ENCODE measurements around the gene FGD1. TPM values are rescaled to one million over a fixed set of nuclear protein-coding genes. Genes with fewer than 3 reads are reported as not detected.

Gene FGD1
- total RNA-seq, 1 experiment from 2014 or later, result 13.9 TPM

DNA sequence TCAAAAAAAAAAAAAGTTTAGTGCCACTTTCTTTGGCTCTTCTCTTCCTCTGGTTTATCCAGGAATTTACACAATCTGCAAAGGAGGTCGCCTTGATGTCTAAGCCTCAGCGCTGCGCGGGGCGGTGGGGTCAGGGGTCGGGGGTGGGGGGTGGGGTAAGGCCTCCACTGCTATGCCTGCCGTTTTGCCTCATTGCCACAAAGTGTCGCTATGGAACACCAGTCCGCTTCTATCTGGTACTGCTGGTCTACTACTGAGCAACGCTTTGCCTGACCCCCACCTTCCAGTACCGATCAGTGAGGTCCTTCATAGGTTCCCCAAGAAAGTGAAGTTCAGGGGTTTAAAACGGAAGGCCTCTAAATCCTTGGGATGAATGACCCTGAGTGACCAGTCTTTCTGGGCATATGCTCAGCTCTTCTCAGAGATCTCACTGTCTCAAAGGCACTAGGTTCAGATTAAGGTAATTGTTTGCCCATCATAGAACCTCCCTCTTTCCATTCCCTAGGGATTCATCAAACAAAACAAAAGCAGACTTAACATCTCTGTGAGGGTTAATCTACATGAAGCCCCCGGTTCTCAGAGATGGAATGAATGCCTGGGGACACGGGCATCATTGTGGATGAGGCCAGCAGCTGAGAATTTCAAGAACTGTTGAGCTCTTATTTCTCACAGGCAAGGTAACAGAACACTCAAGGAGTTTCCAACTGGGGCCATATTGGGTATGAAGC, 72.7 kb downstream of the FGD1 start:
- Mint-ChIP-seq H3K9me3 (ENCODE audit: unreplicated experiment) (no peaks in the 10 kb centered on the region), H3K4me1 (ENCODE audit: insufficient read depth, unreplicated experiment) (no peaks in the 10 kb centered on the region), H3K27ac (ENCODE audit: low read depth, unreplicated experiment) (no peak overlapping the region), H3K27me3 (ENCODE audit: insufficient read depth, unreplicated experiment) (peaks cover 40% of the 10 kb centered on the region), H3K4me3 (ENCODE audit: unreplicated experiment) (no peak overlapping the region), H3K36me3 (ENCODE audit: insufficient read depth, unreplicated experiment) (no peaks in the 10 kb centered on the region)
- DNase-seq (ENCODE audit: unreplicated experiment), result no peak
- ChIA-PET CTCF (interaction anchor here (0.7 kb wide), 1 partner anchor 634 kb away, joined by 3 read pairs; no protein-coding TSS in a partner anchor), POLR2A (no interaction called here)
- no TSS peak for BruUV-seq (replicated peaks)
- intact Hi-C loops (cut with micrococcal nuclease), result no loop called here
- TF ChIP-seq, protein P1, sequence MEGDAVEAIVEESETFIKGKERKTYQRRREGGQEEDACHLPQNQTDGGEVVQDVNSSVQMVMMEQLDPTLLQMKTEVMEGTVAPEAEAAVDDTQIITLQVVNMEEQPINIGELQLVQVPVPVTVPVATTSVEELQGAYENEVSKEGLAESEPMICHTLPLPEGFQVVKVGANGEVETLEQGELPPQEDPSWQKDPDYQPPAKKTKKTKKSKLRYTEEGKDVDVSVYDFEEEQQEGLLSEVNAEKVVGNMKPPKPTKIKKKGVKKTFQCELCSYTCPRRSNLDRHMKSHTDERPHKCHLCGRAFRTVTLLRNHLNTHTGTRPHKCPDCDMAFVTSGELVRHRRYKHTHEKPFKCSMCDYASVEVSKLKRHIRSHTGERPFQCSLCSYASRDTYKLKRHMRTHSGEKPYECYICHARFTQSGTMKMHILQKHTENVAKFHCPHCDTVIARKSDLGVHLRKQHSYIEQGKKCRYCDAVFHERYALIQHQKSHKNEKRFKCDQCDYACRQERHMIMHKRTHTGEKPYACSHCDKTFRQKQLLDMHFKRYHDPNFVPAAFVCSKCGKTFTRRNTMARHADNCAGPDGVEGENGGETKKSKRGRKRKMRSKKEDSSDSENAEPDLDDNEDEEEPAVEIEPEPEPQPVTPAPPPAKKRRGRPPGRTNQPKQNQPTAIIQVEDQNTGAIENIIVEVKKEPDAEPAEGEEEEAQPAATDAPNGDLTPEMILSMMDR (IDR thresholded peaks at IDR 0.05; ENCODE audit: unreplicated experiment), result no peak

DNA sequence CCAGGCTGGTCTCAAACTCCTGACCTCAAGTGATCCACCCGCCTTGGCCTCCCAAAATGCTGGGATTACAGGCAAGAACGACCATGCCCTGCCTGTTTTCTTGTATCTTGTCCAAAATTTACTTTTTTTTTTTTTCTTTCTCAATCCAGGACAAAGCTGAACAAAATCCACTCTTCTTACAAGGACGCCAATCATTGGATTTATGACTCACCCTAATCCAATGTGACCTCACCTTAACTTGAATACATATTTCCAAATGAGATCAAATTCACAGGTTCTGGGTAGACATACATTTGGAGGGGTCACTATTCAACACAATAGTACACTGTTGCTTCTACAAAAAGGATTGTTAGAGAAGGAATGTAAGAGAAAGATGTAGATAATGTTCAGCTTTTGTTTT, 73.9 kb downstream of the FGD1 start:
- Mint-ChIP-seq H3K9me3 (ENCODE audit: unreplicated experiment) (no peaks in the 10 kb centered on the region), H3K4me1 (ENCODE audit: insufficient read depth, unreplicated experiment) (no peaks in the 10 kb centered on the region), H3K4me3 (ENCODE audit: unreplicated experiment) (no peak overlapping the region), H3K36me3 (ENCODE audit: insufficient read depth, unreplicated experiment) (no peaks in the 10 kb centered on the region), H3K27ac (ENCODE audit: low read depth, unreplicated experiment) (no peak overlapping the region), H3K27me3 (ENCODE audit: insufficient read depth, unreplicated experiment) (peaks cover 40% of the 10 kb centered on the region)
- ChIA-PET CTCF (interaction anchor here (0.6 kb wide), 2 partner anchors 13 to 119 kb away, joined by 3 to 4 read pairs; no protein-coding TSS in a partner anchor), POLR2A (no interaction called here)
- intact Hi-C loops (cut with micrococcal nuclease), result no loop called here
- no peak for DNase-seq (ENCODE audit: unreplicated experiment)
- no TSS peak for BruUV-seq (replicated peaks)
- TF ChIP-seq, protein P1 (IDR thresholded peaks at IDR 0.05; ENCODE audit: unreplicated experiment), result no peak

DNA sequence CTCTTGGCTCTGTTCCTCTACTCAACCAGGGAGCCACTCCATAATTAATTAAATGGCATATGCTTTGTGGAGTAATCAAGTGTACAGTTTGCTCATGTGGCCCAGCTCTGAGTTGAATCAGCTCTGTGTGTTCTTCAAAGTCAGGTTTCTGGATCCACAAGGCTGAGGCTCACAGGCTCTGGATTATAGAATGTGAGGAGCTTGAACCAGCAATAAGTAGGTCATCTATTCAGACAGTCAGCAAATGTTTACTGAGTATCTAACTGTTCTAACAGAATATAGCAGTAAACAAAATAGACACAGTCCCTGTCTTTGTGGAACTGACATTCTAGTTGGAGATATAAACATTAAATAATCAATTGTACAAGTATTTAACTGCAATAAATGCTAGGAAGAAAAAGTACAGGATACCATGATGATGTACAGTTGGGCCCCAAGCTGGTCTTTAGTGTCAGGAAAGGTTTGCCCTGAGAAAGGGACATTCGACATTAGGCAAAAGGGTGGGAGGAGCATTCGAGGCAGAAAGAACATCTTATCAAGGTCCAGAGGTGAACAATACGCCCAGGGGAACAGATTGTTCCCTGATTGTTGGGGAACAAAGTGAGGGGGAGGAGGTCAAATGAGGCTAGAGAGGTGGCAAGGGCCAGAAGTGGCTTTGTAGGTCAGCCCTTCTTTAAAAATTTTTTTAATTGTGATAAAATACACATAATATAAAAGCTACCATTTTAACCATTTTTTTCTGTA, 76.3 kb downstream of the FGD1 start:
- POLR2A ChIA-PET, result interaction anchor here (0.8 kb wide), 1 partner anchor 29 kb away, joined by 3 read pairs; no protein-coding TSS in a partner anchor
- TF ChIP-seq, protein P1 (IDR thresholded peaks at IDR 0.05; ENCODE audit: unreplicated experiment), result no peak
- Mint-ChIP-seq H3K36me3 (ENCODE audit: insufficient read depth, unreplicated experiment) (no peaks in the 10 kb centered on the region), H3K4me3 (ENCODE audit: unreplicated experiment) (no peak overlapping the region), H3K9me3 (ENCODE audit: unreplicated experiment) (no peaks in the 10 kb centered on the region), H3K4me1 (ENCODE audit: insufficient read depth, unreplicated experiment) (no peaks in the 10 kb centered on the region), H3K27me3 (ENCODE audit: insufficient read depth, unreplicated experiment) (peaks cover 57% of the 10 kb centered on the region), H3K27ac (ENCODE audit: low read depth, unreplicated experiment) (no peak overlapping the region)
- DNase-seq (ENCODE audit: unreplicated experiment), result no peak
- intact Hi-C loops (cut with micrococcal nuclease), result no loop called here
- no TSS peak for BruUV-seq (replicated peaks)
- CTCF ChIA-PET, result no interaction called here

DNA sequence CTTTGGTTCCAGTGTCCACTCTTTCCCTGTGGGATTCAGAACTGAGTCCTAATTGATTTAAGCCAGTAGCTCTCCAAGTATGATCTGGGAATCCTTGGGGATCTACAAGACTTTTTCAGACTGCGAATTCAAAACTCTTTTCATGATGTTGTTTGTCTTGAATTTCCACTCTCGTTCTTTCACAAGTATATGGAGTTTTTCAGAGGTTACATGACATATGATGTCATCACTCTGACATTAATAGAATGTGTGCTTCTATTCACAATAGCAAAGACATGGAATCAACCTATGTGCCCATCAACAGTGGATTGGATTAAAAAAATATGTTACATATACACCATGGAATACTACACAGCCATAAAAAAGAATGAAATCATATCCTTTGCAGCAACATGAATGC, 79.1 kb downstream of the FGD1 start:
- DNase-seq (ENCODE audit: unreplicated experiment), result no peak
- TF ChIP-seq, protein P1 (IDR thresholded peaks at IDR 0.05; ENCODE audit: unreplicated experiment), result no peak
- Mint-ChIP-seq H3K27ac (ENCODE audit: low read depth, unreplicated experiment) (no peak overlapping the region), H3K4me3 (ENCODE audit: unreplicated experiment) (no peak overlapping the region), H3K9me3 (ENCODE audit: unreplicated experiment) (no peaks in the 10 kb centered on the region), H3K36me3 (ENCODE audit: insufficient read depth, unreplicated experiment) (no peaks in the 10 kb centered on the region), H3K4me1 (ENCODE audit: insufficient read depth, unreplicated experiment) (no peaks in the 10 kb centered on the region), H3K27me3 (ENCODE audit: insufficient read depth, unreplicated experiment) (peaks cover 68% of the 10 kb centered on the region)
- intact Hi-C loops (cut with micrococcal nuclease), result no loop called here
- BruUV-seq (replicated peaks), result no TSS peak
- POLR2A ChIA-PET, result no interaction called here
- CTCF ChIA-PET, result no interaction called here
